GM12878 (cell line): ENCODE data around the gene KIAA0408.

Experiments
- MYB ChIP-seq: fragments of 150-350 bp; IDR thresholded peaks from 2 replicates; pipeline ENCODE4 v1.6.1; 2014; ENCODE audit warnings: mild to moderate bottlenecking, low read depth, low read length, borderline replicate concordance
- ZNF207 ChIP-seq: fragments of 450-650 bp; IDR thresholded peaks from 2 replicates; pipeline ENCODE4 v1.6.1; 2014; ENCODE audit warnings: antibody characterized with exemption, mild to moderate bottlenecking, borderline replicate concordance
- ZNF384 ChIP-seq: IDR thresholded peaks from 2 replicates; pipeline ENCODE4 v1.6.1; 2012; ENCODE audit warnings: low read depth, mild to moderate bottlenecking, low read length, improper control_type of control experiment, borderline replicate concordance
- TF ChIP-seq, protein P1 (sequence below): fragments of 450-650 bp; IDR thresholded peaks from 2 replicates; pipeline ENCODE4 v1.6.1; 2017; ENCODE audit warnings: mild to moderate bottlenecking, low read depth, inconsistent platforms; ENCODE audit not compliant: poor library complexity, severe bottlenecking
- TF ChIP-seq, protein P2 (sequence below), 3 experiments: IDR thresholded peaks in 2 of 3; conservative IDR thresholded peaks in 1 of 3; 2 replicates each; pipeline ENCODE4 v1.5.1; 2011; ENCODE audit warnings: low read depth in 3 of 3, low read length in 3 of 3, mild to moderate bottlenecking in 3 of 3, control low read depth in 2 of 3, moderate library complexity in 2 of 3, inconsistent platforms in 1 of 3, mixed read lengths in 1 of 3; ENCODE audit not compliant: control insufficient read depth in 2 of 3, insufficient read depth in 1 of 3; ENCODE audit errors: extremely low read depth in 1 of 3
- TF ChIP-seq, protein P3 (sequence below): IDR thresholded peaks from 2 replicates; pipeline ENCODE4 v1.6.1; 2012; ENCODE audit warnings: mild to moderate bottlenecking, low read depth, low read length

- TF ChIP-seq ZNF207: no peak
- TF ChIP-seq, protein P1, sequence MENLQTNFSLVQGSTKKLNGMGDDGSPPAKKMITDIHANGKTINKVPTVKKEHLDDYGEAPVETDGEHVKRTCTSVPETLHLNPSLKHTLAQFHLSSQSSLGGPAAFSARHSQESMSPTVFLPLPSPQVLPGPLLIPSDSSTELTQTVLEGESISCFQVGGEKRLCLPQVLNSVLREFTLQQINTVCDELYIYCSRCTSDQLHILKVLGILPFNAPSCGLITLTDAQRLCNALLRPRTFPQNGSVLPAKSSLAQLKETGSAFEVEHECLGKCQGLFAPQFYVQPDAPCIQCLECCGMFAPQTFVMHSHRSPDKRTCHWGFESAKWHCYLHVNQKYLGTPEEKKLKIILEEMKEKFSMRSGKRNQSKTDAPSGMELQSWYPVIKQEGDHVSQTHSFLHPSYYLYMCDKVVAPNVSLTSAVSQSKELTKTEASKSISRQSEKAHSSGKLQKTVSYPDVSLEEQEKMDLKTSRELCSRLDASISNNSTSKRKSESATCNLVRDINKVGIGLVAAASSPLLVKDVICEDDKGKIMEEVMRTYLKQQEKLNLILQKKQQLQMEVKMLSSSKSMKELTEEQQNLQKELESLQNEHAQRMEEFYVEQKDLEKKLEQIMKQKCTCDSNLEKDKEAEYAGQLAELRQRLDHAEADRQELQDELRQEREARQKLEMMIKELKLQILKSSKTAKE: no peak
- TF ChIP-seq, protein P2, sequence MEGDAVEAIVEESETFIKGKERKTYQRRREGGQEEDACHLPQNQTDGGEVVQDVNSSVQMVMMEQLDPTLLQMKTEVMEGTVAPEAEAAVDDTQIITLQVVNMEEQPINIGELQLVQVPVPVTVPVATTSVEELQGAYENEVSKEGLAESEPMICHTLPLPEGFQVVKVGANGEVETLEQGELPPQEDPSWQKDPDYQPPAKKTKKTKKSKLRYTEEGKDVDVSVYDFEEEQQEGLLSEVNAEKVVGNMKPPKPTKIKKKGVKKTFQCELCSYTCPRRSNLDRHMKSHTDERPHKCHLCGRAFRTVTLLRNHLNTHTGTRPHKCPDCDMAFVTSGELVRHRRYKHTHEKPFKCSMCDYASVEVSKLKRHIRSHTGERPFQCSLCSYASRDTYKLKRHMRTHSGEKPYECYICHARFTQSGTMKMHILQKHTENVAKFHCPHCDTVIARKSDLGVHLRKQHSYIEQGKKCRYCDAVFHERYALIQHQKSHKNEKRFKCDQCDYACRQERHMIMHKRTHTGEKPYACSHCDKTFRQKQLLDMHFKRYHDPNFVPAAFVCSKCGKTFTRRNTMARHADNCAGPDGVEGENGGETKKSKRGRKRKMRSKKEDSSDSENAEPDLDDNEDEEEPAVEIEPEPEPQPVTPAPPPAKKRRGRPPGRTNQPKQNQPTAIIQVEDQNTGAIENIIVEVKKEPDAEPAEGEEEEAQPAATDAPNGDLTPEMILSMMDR (IDR thresholded peaks at IDR 0.05 in 2 of 3, conservative IDR thresholded peaks at IDR 0.05 in 1 of 3; ENCODE audit: control insufficient read depth in 2 of 3, extremely low read depth in 1 of 3, insufficient read depth in 1 of 3, low read depth in 3 of 3, low read length in 3 of 3): no peak
- TF ChIP-seq MYB: no peak
- TF ChIP-seq, protein P3, sequence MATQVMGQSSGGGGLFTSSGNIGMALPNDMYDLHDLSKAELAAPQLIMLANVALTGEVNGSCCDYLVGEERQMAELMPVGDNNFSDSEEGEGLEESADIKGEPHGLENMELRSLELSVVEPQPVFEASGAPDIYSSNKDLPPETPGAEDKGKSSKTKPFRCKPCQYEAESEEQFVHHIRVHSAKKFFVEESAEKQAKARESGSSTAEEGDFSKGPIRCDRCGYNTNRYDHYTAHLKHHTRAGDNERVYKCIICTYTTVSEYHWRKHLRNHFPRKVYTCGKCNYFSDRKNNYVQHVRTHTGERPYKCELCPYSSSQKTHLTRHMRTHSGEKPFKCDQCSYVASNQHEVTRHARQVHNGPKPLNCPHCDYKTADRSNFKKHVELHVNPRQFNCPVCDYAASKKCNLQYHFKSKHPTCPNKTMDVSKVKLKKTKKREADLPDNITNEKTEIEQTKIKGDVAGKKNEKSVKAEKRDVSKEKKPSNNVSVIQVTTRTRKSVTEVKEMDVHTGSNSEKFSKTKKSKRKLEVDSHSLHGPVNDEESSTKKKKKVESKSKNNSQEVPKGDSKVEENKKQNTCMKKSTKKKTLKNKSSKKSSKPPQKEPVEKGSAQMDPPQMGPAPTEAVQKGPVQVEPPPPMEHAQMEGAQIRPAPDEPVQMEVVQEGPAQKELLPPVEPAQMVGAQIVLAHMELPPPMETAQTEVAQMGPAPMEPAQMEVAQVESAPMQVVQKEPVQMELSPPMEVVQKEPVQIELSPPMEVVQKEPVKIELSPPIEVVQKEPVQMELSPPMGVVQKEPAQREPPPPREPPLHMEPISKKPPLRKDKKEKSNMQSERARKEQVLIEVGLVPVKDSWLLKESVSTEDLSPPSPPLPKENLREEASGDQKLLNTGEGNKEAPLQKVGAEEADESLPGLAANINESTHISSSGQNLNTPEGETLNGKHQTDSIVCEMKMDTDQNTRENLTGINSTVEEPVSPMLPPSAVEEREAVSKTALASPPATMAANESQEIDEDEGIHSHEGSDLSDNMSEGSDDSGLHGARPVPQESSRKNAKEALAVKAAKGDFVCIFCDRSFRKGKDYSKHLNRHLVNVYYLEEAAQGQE: no peak
- no peak for TF ChIP-seq ZNF384
These were observed 5.2 kb downstream of the KIAA0408 start for GRCh38 chr6:127453845-127454619.
